ENCODE results near the gene ODF2. TPM values are rescaled to one million over a fixed set of nuclear protein-coding genes. Genes with fewer than 3 reads are reported as not detected.

ODF2 gene
- total and polyA plus RNA-seq, 9 donors = 9.7 to 26.5 (median 20.3) TPM

- H3K4me3 ChIP-seq = no peak overlapping the region
- intact Hi-C loops (cut with DNase I) = no loop called here
- no peak overlapping the region for H3K27ac ChIP-seq
- H3K27me3 ChIP-seq = no peaks in the 10 kb centered on the region
- H3K9me3 ChIP-seq = no peaks in the 10 kb centered on the region
- DNase-seq = no peak
- no peaks in the 10 kb centered on the region for H3K4me1 ChIP-seq (ENCODE audit: insufficient read depth)
- H3K36me3 ChIP-seq = no peaks in the 10 kb centered on the region
- no peak for TF ChIP-seq CTCF (IDR thresholded peaks at IDR 0.05)
- TF ChIP-seq EP300 (IDR thresholded peaks at IDR 0.05) = no peak
- no peak for TF ChIP-seq POLR2A (IDR thresholded peaks at IDR 0.05)
- WGBS, 3 donors = 76 to 91% (median 90%) methylated on average over 2 of the region's 2 CpGs
Observed at GRCh38 chr9:128493424-128493823, 37.6 kb downstream of the ODF2 start.

GRCh38 chr9:128494108-128494745 lies 38.4 kb downstream of the ODF2 start:
- H3K36me3 ChIP-seq = no peaks in the 10 kb centered on the region
- no peaks in the 10 kb centered on the region for H3K9me3 ChIP-seq
- no peaks in the 10 kb centered on the region for H3K4me1 ChIP-seq (ENCODE audit: insufficient read depth)
- intact Hi-C loops (cut with DNase I) = no loop called here
- TF ChIP-seq CTCF (IDR thresholded peaks at IDR 0.05) = no peak
- TF ChIP-seq POLR2A (IDR thresholded peaks at IDR 0.05) = no peak
- TF ChIP-seq EP300 (IDR thresholded peaks at IDR 0.05) = no peak
- H3K4me3 ChIP-seq = no peak overlapping the region
- 34 to 35% (median 35%) methylated on average over 13 of the region's 13 CpGs for WGBS, 3 donors
- H3K27me3 ChIP-seq = no peaks in the 10 kb centered on the region
- H3K27ac ChIP-seq = no peak overlapping the region
- DNase-seq = peak; percentile 37 to 73 (median 63)

- WGBS, 3 donors = 54 to 63% (median 62%) methylated on average over 5 of the region's 5 CpGs
- no peak overlapping the region for H3K4me3 ChIP-seq
- no peaks in the 10 kb centered on the region for H3K9me3 ChIP-seq
- no peak overlapping the region for H3K27ac ChIP-seq
- intact Hi-C loops (cut with DNase I) = no loop called here
- H3K4me1 ChIP-seq (ENCODE audit: insufficient read depth) = no peaks in the 10 kb centered on the region
- H3K36me3 ChIP-seq = no peaks in the 10 kb centered on the region
- no peak for DNase-seq
- TF ChIP-seq EP300 (IDR thresholded peaks at IDR 0.05) (no peak), POLR2A (IDR thresholded peaks at IDR 0.05) (no peak), CTCF (IDR thresholded peaks at IDR 0.05) (no peak)
- no peaks in the 10 kb centered on the region for H3K27me3 ChIP-seq
Observed at GRCh38 chr9:128494746-128495129, 38.9 kb downstream of the ODF2 start.

DNA sequence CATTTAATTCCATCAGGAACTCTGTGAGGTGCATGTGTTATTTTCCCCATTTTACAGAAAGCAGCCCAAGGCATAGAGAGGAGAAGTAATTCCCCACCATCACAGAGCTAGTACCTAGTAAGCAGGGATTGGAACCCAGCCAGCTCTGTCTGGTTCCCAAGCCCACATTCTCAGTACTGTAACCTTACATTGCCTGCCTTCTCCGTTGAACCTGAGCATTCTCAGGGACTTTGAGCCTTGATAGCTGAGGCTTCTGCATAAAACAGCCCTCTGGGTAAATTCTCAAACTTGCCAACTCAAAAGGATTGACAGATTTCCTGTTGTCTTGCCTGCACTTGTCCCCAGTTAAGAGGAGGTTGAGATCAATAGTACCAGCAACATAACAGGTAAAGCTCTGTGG lies 39.5 kb downstream of the ODF2 start:
- DNase-seq = no peak
- intact Hi-C loops (cut with DNase I) = no loop called here
- Histone ChIP-seq H3K9me3 (no peaks in the 10 kb centered on the region), H3K36me3 (no peaks in the 10 kb centered on the region), H3K27ac (no peak overlapping the region), H3K27me3 (no peaks in the 10 kb centered on the region), H3K4me1 (ENCODE audit: insufficient read depth) (no peaks in the 10 kb centered on the region), H3K4me3 (no peak overlapping the region)
- no peak for TF ChIP-seq POLR2A (IDR thresholded peaks at IDR 0.05)
- no peak for TF ChIP-seq EP300 (IDR thresholded peaks at IDR 0.05)
- no peak for TF ChIP-seq CTCF (IDR thresholded peaks at IDR 0.05)
- 41 to 61% (median 46%) methylated on average over 1 of the region's 1 CpG for WGBS, 3 donors

Measured in ovary (tissue), 9 donors.